Endothelial cell (in vitro differentiated cells): ENCODE results near the gene FAM156A. TPM values are rescaled to one million over a fixed set of nuclear protein-coding genes. Genes with fewer than 3 reads are reported as not detected.
"Not testable (repeated sequence)": the region's sequence is repeated elsewhere in the genome, so short reads cannot be mapped to it uniquely, and the experiment has no call there.

ENCODE experiments used
- DNase-seq: peaks from one replicate; pipeline ENCODE4 v3.0.0; 2021; ENCODE audit warnings: low spot score
- H3K27ac Mint-ChIP-seq: one replicate; pipeline ENCODE4 v1.8.0; 2021; ENCODE audit warnings: mixed read lengths, inconsistent platforms; ENCODE audit not compliant: unreplicated experiment
- H3K27me3 Mint-ChIP-seq: one replicate; pipeline ENCODE4 v1.8.0; 2021; ENCODE audit warnings: mild to moderate bottlenecking, moderate library complexity, mixed read lengths, inconsistent platforms; ENCODE audit not compliant: unreplicated experiment
- H3K36me3 Mint-ChIP-seq: one replicate; pipeline ENCODE4 v1.8.0; 2021; ENCODE audit warnings: mild to moderate bottlenecking, low read depth, mixed read lengths, inconsistent platforms; ENCODE audit not compliant: unreplicated experiment
- H3K4me1 Mint-ChIP-seq: one replicate; pipeline ENCODE4 v1.8.0; 2021; ENCODE audit warnings: mild to moderate bottlenecking, mixed read lengths, inconsistent platforms; ENCODE audit not compliant: unreplicated experiment
- H3K4me3 Mint-ChIP-seq: one replicate; pipeline ENCODE4 v1.8.0; 2021; ENCODE audit warnings: mild to moderate bottlenecking, mixed read lengths, inconsistent platforms; ENCODE audit not compliant: unreplicated experiment
- H3K9me3 Mint-ChIP-seq: one replicate; pipeline ENCODE4 v1.8.0; 2021; ENCODE audit warnings: mixed read lengths, inconsistent platforms; ENCODE audit not compliant: unreplicated experiment
- long read RNA-seq: library from polyadenylated mRNA; unstranded; transcript quantifications from one replicate; pipeline ENCODE4 v2.0.0, GENCODE V29; 2020; ENCODE audit not compliant: unreplicated experiment
- total RNA-seq: library from RNA; stranded (reverse); fragmentation: NEBNext Ultra II Directional; extraction: Animal tissue kit (Norgen Biotek cat#: 25700); gene quantifications from one replicate; pipeline ENCODE4 v1.2.1, GENCODE V29; 2021; ENCODE audit not compliant: unreplicated experiment
- TF ChIP-seq, protein P1 (sequence below): fragments of 200-600 bp; sonication (generic); IDR thresholded peaks from one replicate; pipeline ENCODE4 v1.5.0; 2021; ENCODE audit warnings: antibody characterized with exemption; ENCODE audit not compliant: unreplicated experiment

The FAM156A gene, protein sequence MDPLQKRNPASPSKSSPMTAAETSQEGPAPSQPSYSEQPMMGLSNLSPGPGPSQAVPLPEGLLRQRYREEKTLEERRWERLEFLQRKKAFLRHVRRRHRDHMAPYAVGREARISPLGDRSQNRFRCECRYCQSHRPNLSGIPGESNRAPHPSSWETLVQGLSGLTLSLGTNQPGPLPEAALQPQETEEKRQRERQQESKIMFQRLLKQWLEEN
- total RNA-seq, result 18.7 TPM
- long read RNA-seq, partial matches to known transcripts, result 1 of 12 reads
- long read RNA-seq, other reads (novel, unspliced or antisense), result 2 of 12 reads

DNA sequence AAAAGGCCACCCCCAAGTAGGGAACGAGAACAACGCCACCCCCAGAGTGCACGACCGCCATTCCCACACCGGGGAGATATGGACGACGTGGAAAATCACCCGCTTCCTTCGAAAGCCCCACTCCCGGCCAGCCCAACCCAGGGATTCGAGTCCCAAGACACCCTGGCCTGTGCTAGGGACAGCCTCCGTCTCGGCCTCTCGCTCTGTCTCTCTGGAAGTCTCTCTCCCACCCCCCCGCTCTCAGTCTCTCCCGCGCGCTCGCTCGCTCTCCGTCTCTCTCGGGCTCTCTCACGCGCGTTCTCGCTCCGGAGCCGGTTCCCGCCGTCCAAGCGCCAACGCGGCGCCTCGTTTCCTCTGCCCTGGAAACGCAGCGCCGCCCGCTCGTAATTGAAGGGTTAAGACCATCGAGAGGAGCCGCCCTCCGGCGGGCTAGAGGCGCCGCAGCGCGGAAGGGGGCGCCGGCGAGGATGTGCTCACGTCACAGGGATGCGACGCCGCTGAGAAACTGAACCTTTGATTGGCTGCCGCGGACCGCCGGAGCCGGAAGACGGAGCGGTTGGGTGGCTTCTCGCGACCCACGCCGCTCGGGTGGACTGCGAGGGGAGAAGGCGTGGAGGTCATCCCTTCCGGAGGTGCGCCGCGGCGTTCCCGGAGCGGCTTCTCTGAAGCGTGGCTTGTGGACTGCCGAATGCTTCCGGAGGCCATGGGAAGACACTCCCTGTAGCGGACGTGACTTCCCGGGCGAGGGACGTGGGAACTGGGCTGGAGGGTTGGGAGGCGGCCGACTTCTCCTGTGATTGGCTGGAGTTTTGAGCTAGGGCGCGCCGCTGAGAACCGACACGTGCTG lies at the start of gene FAM156A:
Gene FAM156A (minus strand): TSS at position 406 of the 847 bp plus-strand sequence. CDS start 9,930 bp downstream, outside the sequence.
- not testable (repeated sequence) for H3K36me3 Mint-ChIP-seq, H3K27me3 Mint-ChIP-seq, H3K4me1 Mint-ChIP-seq, H3K4me3 Mint-ChIP-seq, H3K27ac Mint-ChIP-seq, DNase-seq, H3K9me3 Mint-ChIP-seq

DNA sequence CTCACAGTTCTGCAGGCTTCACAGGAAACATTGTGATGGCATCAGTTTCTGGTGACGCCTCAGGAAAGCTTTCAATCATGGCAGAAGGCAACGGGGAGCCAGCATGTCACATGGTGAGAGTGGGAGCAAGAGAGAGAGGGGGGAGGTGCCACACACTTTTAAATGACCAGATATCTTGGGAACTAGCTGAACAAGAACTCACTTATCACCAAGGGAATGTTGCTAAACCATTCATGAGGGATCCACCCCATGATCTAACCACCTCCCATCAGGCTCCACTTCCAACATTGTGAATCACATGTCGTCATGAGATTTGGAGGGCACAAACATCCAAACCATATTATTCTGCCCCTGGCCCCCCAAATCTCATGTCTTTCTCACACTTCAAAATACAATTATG lies 47.0 kb upstream of the FAM156A start:
- H3K4me1 Mint-ChIP-seq, result no peaks in the 10 kb centered on the region
- H3K36me3 Mint-ChIP-seq, result no peaks in the 10 kb centered on the region
- H3K4me3 Mint-ChIP-seq, result no peak overlapping the region
- no peaks in the 10 kb centered on the region for H3K27me3 Mint-ChIP-seq
- no peaks in the 10 kb centered on the region for H3K9me3 Mint-ChIP-seq
- no peak for DNase-seq
- TF ChIP-seq, protein P1, sequence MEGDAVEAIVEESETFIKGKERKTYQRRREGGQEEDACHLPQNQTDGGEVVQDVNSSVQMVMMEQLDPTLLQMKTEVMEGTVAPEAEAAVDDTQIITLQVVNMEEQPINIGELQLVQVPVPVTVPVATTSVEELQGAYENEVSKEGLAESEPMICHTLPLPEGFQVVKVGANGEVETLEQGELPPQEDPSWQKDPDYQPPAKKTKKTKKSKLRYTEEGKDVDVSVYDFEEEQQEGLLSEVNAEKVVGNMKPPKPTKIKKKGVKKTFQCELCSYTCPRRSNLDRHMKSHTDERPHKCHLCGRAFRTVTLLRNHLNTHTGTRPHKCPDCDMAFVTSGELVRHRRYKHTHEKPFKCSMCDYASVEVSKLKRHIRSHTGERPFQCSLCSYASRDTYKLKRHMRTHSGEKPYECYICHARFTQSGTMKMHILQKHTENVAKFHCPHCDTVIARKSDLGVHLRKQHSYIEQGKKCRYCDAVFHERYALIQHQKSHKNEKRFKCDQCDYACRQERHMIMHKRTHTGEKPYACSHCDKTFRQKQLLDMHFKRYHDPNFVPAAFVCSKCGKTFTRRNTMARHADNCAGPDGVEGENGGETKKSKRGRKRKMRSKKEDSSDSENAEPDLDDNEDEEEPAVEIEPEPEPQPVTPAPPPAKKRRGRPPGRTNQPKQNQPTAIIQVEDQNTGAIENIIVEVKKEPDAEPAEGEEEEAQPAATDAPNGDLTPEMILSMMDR, result no peak
- H3K27ac Mint-ChIP-seq, result no peak overlapping the region

DNA sequence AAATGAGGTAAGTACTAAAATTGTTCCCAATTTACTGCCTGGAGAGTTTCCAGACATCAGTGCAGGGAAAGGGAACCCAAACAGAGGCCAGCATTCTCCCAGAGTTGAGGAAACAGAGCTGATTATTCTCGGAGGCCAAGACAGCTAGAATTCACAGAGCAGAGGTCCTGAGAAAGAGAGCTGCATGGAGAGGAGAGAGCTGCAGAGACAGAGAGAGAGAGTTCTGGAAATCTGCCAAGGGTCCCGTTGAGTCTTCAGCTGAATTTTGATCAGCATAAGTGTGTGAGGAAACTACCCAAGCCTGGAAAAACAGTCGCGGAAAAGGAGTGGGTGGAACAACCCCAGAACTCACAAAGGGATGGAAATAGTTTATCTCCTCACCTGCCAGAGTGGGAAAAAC lies 46.5 kb upstream of the FAM156A start:
- H3K27ac Mint-ChIP-seq, result no peak overlapping the region
- H3K9me3 Mint-ChIP-seq, result no peaks in the 10 kb centered on the region
- H3K4me1 Mint-ChIP-seq, result no peaks in the 10 kb centered on the region
- no peaks in the 10 kb centered on the region for H3K27me3 Mint-ChIP-seq
- H3K4me3 Mint-ChIP-seq, result no peak overlapping the region
- no peak for DNase-seq
- no peaks in the 10 kb centered on the region for H3K36me3 Mint-ChIP-seq
- TF ChIP-seq, protein P1, result no peak

DNA sequence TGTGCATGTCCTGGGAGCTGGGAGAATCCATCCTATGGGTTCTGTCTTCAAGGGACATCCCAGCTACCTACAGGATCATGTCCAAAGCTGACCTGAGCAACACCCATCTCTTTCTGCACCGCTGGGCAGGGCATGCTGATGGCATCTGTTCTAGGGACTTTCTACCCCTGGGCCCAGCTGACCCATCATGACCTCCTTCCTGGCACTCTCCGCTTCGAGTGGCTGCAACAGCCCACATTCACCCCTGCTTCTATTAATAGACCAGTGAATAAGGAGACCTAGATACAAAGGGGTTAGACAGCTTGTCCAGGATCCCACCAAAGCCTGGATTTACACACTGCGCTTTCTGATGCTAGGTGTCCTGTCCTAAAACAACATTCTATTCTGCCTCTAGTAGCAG lies 45.7 kb upstream of the FAM156A start:
- H3K27ac Mint-ChIP-seq, result no peak overlapping the region
- H3K9me3 Mint-ChIP-seq, result no peaks in the 10 kb centered on the region
- H3K27me3 Mint-ChIP-seq, result no peaks in the 10 kb centered on the region
- TF ChIP-seq, protein P1, result no peak
- H3K36me3 Mint-ChIP-seq, result no peaks in the 10 kb centered on the region
- no peaks in the 10 kb centered on the region for H3K4me1 Mint-ChIP-seq
- DNase-seq, result no peak
- H3K4me3 Mint-ChIP-seq, result no peak overlapping the region

DNA sequence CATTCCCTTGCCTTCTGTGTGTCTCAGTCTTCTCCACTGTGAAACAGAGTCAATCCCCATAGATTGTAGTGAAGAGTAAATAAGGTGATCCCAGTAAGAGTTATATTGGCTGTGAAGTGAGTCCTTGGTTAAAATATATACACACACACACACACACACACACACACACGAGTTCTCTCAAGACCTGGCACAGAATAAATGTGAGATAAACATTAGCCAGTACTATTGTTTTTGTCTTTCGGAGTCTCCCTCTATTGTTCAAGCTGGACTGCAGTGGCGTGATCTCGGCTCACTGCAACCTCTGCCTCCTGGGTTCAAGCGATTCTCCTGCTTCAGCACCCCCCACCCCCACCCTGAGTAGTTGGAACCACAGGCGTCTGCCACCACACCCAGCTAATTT lies 44.8 kb upstream of the FAM156A start:
- Mint-ChIP-seq H3K27ac (no peak overlapping the region), H3K36me3 (no peaks in the 10 kb centered on the region), H3K27me3 (peaks cover 2% of the 10 kb centered on the region), H3K4me1 (no peaks in the 10 kb centered on the region), H3K9me3 (no peaks in the 10 kb centered on the region), H3K4me3 (no peak overlapping the region)
- DNase-seq, result no peak
- TF ChIP-seq, protein P1, result no peak
